Subcutaneous abdominal adipose tissue (tissue), 5 donors: ENCODE results near the gene KCNJ16.

Source experiments
- H3K27ac ChIP-seq: one replicate; pipeline ENCODE4 v1.7.0; 2013; ENCODE audit warnings: low read depth, mild to moderate bottlenecking, inconsistent platforms, low read length, moderate library complexity
- H3K27me3 ChIP-seq, 5 donors: one replicate each; pipeline ENCODE4 v1.7.0; 2013; ENCODE audit warnings: low read length in 5 of 5, inconsistent platforms in 1 of 5; ENCODE audit not compliant: control insufficient read depth in 5 of 5, insufficient read depth in 4 of 5
- H3K36me3 ChIP-seq, 5 donors: one replicate each; pipeline ENCODE4 v1.7.0; 2013; ENCODE audit warnings: low read length in 5 of 5; ENCODE audit not compliant: control insufficient read depth in 5 of 5, insufficient read depth in 5 of 5
- H3K4me1 ChIP-seq, 5 donors: one replicate each; pipeline ENCODE4 v1.7.0; 2013; ENCODE audit warnings: low read length in 5 of 5, mild to moderate bottlenecking in 3 of 5, moderate library complexity in 1 of 5; ENCODE audit not compliant: control insufficient read depth in 5 of 5, insufficient read depth in 5 of 5
- H3K4me3 ChIP-seq, 5 donors: one replicate each; pipeline ENCODE4 v1.7.0; 2013; ENCODE audit warnings: low read length in 5 of 5, low read depth in 1 of 5
- H3K9ac ChIP-seq, 5 donors: one replicate each; pipeline ENCODE4 v1.7.0; 2013; ENCODE audit warnings: low read length in 5 of 5, mild to moderate bottlenecking in 4 of 5, moderate library complexity in 3 of 5
- H3K9me3 ChIP-seq, 5 donors: one replicate each; pipeline ENCODE4 v1.7.0; 2013; ENCODE audit warnings: low read length in 5 of 5; ENCODE audit not compliant: control insufficient read depth in 5 of 5
- donor health status: healthy.
- donor health status: healthy.
- donor health status: healthy.
- donor health status: healthy.
- donor health status: healthy.

Gene KCNJ16

GRCh38 chr17:70076831-70077230 lies 1.8 kb downstream of the KCNJ16 start:
- no peaks in the 10 kb centered on the region for H3K27me3 ChIP-seq
- no peak overlapping the region for H3K27ac ChIP-seq
- no peaks in the 10 kb centered on the region for H3K36me3 ChIP-seq
- H3K4me3 ChIP-seq, result no peak overlapping the region
- H3K4me1 ChIP-seq, result peaks cover 0 to 10% (median 0%) of the 10 kb centered on the region in 5 donors
- no peaks in the 10 kb centered on the region for H3K9me3 ChIP-seq
- no peak overlapping the region for H3K9ac ChIP-seq

GRCh38 chr17:70078549-70078948 lies 3.5 kb downstream of the KCNJ16 start:
- Histone ChIP-seq H3K9ac (no peak overlapping the region), H3K9me3 (no peaks in the 10 kb centered on the region), H3K36me3 (no peaks in the 10 kb centered on the region), H3K4me1 (peaks cover 0 to 10% (median 0%) of the 10 kb centered on the region in 5 donors), H3K27me3 (no peaks in the 10 kb centered on the region), H3K27ac (no peak overlapping the region), H3K4me3 (no peak overlapping the region)

DNA sequence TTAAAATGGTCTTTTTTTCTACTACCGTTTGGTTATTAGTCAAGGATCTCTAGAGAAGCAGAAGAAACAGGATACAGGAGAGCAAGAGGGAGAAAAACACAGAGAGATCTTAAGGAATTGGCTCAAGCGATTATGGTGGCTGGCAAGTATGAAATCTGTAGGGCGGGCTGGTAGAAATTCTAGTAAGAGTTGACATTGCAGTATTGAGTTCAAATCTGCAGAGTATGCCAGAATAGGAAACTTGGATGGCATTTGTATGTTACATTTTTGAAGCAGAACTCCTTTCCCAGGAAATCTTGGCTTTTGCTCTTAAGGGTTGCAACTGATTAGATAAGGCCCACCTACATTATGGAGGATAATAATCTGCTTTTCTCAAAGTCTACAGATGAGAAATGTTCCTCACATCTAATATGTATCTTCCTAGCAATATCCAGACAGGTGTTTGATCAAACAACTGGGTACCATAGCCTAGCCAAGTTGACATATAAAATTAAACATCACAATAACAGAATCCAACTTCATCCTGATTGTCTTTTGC lies 4.0 kb downstream of the KCNJ16 start:
- no peaks in the 10 kb centered on the region for H3K27me3 ChIP-seq
- H3K4me1 ChIP-seq, result peaks cover 0 to 10% (median 0%) of the 10 kb centered on the region in 5 donors
- H3K9me3 ChIP-seq, result no peaks in the 10 kb centered on the region
- H3K4me3 ChIP-seq, result no peak overlapping the region
- no peaks in the 10 kb centered on the region for H3K36me3 ChIP-seq
- no peak overlapping the region for H3K27ac ChIP-seq
- no peak overlapping the region for H3K9ac ChIP-seq

DNA sequence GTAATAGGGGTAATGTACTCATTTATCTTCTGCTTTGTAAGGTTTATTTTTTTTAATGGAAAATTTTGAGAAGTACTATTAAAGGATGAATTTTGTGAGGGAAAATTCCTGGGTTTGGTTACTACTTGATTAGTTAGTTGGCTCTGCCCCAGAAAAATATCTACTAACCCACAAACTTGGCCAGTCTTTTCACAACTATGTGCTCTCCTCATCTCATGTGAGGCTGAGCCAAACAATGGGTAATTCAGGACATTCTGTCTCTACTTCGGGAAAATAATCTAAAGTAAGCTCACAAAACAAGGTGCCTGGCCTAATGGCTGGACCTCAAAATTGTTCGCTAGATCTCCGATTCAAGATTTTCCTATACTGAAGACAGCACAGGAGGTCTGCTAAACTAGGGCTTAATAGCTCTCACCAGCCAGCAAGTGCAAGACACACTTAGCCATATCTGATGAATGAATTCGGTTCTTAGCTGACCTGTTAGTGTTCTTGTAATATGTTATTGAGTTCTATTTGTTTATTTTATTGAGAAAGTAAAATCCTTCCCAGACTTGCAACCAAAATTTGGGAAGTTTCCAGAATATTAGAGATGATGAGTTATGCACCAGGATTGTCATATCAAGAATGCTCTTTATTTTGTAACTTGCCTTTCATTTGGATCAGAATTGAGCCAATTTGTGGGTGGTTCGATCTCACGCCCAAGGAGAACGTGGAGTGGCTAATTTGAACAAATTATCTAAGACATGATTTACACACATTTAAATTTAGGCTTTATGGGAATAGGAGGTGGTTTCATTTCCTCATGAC lies 5.7 kb downstream of the KCNJ16 start:
- no peak overlapping the region for H3K9ac ChIP-seq
- H3K36me3 ChIP-seq, result no peaks in the 10 kb centered on the region
- H3K4me1 ChIP-seq, result peaks cover 0 to 10% (median 0%) of the 10 kb centered on the region in 5 donors
- H3K27ac ChIP-seq, result no peak overlapping the region
- H3K4me3 ChIP-seq, result no peak overlapping the region
- peaks cover 0 to 2% (median 0%) of the 10 kb centered on the region in 5 donors for H3K9me3 ChIP-seq
- no peaks in the 10 kb centered on the region for H3K27me3 ChIP-seq

GRCh38 chr17:70081885-70082284 lies 6.9 kb downstream of the KCNJ16 start:
- Histone ChIP-seq H3K4me1 (peaks cover 0 to 7% (median 0%) of the 10 kb centered on the region in 5 donors), H3K9me3 (peaks cover 0 to 2% (median 0%) of the 10 kb centered on the region in 5 donors), H3K27me3 (no peaks in the 10 kb centered on the region), H3K4me3 (no peak overlapping the region), H3K9ac (no peak overlapping the region), H3K36me3 (no peaks in the 10 kb centered on the region), H3K27ac (no peak overlapping the region)

GRCh38 chr17:70084476-70084875 lies 9.5 kb downstream of the KCNJ16 start:
- peaks cover 0 to 2% (median 0%) of the 10 kb centered on the region in 5 donors for H3K9me3 ChIP-seq
- no peak overlapping the region for H3K27ac ChIP-seq
- H3K9ac ChIP-seq, result no peak overlapping the region
- peaks cover 0 to 7% (median 0%) of the 10 kb centered on the region in 5 donors for H3K4me1 ChIP-seq
- no peaks in the 10 kb centered on the region for H3K27me3 ChIP-seq
- H3K36me3 ChIP-seq, result no peaks in the 10 kb centered on the region
- no peak overlapping the region for H3K4me3 ChIP-seq

GRCh38 chr17:70086516-70086915 lies 11.5 kb downstream of the KCNJ16 start:
- no peak overlapping the region for H3K27ac ChIP-seq
- peaks cover 0 to 2% (median 0%) of the 10 kb centered on the region in 5 donors for H3K9me3 ChIP-seq
- H3K4me3 ChIP-seq, result no peak overlapping the region
- no peak overlapping the region for H3K9ac ChIP-seq
- no peaks in the 10 kb centered on the region for H3K27me3 ChIP-seq
- no peaks in the 10 kb centered on the region for H3K36me3 ChIP-seq
- H3K4me1 ChIP-seq, result no peaks in the 10 kb centered on the region

DNA sequence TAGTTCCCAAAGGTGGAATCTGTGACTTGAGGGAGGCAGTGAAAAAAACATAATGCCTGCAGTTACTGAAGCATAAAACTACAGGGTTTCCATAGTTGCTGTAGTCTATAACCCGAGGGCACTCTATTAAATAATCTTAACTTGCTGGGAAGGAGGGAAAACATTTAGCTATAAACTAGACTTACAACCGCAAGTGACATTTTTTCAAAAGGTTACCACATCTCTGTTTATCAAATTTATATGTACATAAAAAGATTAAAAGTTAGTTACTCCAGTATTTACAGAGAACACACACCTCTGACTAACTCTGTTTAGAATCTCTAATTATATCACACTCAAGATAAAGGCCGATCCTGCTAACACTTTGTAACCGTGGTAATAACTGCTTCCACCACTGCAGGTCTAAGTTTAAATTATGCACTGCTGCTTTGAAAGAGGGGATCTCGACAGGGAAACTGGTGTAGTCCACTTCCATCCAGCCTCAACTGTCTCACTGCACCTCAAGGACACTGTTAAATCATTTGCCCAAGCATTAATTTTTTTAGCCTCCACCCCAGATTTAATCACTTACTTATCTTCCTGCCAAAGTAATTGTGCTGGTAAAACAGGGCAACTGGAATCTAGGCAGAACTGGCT lies 14.6 kb downstream of the KCNJ16 start:
- Histone ChIP-seq H3K9me3 (peaks cover 0 to 2% (median 0%) of the 10 kb centered on the region in 5 donors), H3K4me3 (no peak overlapping the region), H3K4me1 (no peaks in the 10 kb centered on the region), H3K27me3 (no peaks in the 10 kb centered on the region), H3K9ac (no peak overlapping the region), H3K27ac (no peak overlapping the region), H3K36me3 (no peaks in the 10 kb centered on the region)

DNA sequence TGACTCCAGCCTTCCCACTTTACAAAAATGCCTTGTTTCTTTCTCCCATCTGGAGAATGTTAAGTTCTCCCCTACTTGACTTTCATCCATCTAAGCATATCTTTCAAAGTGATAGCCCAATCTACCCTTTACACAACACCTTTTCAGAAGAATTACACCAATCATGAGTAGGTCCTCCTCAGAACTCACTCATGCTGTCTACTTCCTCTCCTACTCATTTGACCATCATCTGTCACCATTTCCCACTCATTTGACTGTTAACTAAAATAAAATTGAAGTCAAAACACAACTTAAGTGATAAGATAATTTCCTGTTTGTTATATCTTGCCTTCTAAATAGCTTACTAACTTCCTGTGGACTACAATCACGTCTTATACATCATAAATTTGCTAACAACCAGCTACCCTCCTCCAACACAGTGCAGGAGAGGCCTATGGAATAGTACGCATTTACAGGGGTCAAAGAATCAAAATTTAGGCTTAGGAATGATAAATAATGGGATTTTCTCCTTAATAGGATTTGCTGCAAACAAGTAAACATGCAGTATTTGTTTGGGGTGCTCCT lies 16.1 kb downstream of the KCNJ16 start:
- H3K36me3 ChIP-seq, result no peaks in the 10 kb centered on the region
- no peaks in the 10 kb centered on the region for H3K27me3 ChIP-seq
- H3K9me3 ChIP-seq, result no peaks in the 10 kb centered on the region
- H3K4me1 ChIP-seq, result peaks cover 0 to 10% (median 3%) of the 10 kb centered on the region in 5 donors
- no peak overlapping the region for H3K4me3 ChIP-seq
- no peak overlapping the region for H3K9ac ChIP-seq
- H3K27ac ChIP-seq, result no peak overlapping the region

- peaks cover 0 to 14% (median 4%) of the 10 kb centered on the region in 5 donors for H3K4me1 ChIP-seq
- no peaks in the 10 kb centered on the region for H3K9me3 ChIP-seq
- H3K27ac ChIP-seq, result no peak overlapping the region
- H3K4me3 ChIP-seq, result no peak overlapping the region
- H3K9ac ChIP-seq, result no peak overlapping the region
- H3K36me3 ChIP-seq, result no peaks in the 10 kb centered on the region
- no peaks in the 10 kb centered on the region for H3K27me3 ChIP-seq
These were observed 16.7 kb downstream of the KCNJ16 start for GRCh38 chr17:70091696-70092095.
